Activated T-helper 1 cell treated with anti-CD3 and anti-CD28 coated beads, Interleukin-2, amount 50 U/mL, for 16 hours (primary cell): ENCODE data around the gene HMG20A.

Experiments
- DNase-seq, 2 donors: peaks; one replicate each; pipeline ENCODE4 v3.0.0-alpha.2; 2020; ENCODE audit warnings: low read depth in 1 of 2, low spot score in 1 of 2

HMG20A gene

GRCh38 chr15:77497110-77497737, 76.5 kb downstream of the HMG20A start:
- DNase-seq: no peak

- DNase-seq: no peak
Measured at GRCh38 chr15:77497942-77498361, 77.3 kb downstream of the HMG20A start.

GRCh38 chr15:77499087-77499760, 78.5 kb downstream of the HMG20A start:
- no peak for DNase-seq

- no peak for DNase-seq
Measured at GRCh38 chr15:77500989-77501388, 80.3 kb downstream of the HMG20A start.

- no peak for DNase-seq
Measured at GRCh38 chr15:77502379-77503095, 81.8 kb downstream of the HMG20A start.

GRCh38 chr15:77503240-77503639, 82.6 kb downstream of the HMG20A start:
- DNase-seq: no peak

- no peak for DNase-seq
Measured at GRCh38 chr15:77503764-77504163, 83.1 kb downstream of the HMG20A start.

- DNase-seq: no peak
Measured at GRCh38 chr15:77504306-77504705, 83.6 kb downstream of the HMG20A start.

GRCh38 chr15:77504871-77505270, 84.2 kb downstream of the HMG20A start:
- DNase-seq: no peak

GRCh38 chr15:77505556-77505955, 84.9 kb downstream of the HMG20A start:
- no peak for DNase-seq

GRCh38 chr15:77506311-77507142, 85.8 kb downstream of the HMG20A start:
- DNase-seq: no peak

- no peak for DNase-seq
Measured at GRCh38 chr15:77507143-77507897, 86.6 kb downstream of the HMG20A start.

GRCh38 chr15:77507911-77508310, 87.2 kb downstream of the HMG20A start:
- DNase-seq: no peak

GRCh38 chr15:77508541-77509243, 88.0 kb downstream of the HMG20A start:
- DNase-seq: no peak

GRCh38 chr15:77510066-77511057, 89.7 kb downstream of the HMG20A start:
- no peak for DNase-seq

- DNase-seq: no peak
Measured at GRCh38 chr15:77511869-77512268, 91.2 kb downstream of the HMG20A start.

- no peak for DNase-seq
Measured at GRCh38 chr15:77513226-77513625, 92.5 kb downstream of the HMG20A start.

- no peak for DNase-seq
Measured at GRCh38 chr15:77514641-77515402, 94.1 kb downstream of the HMG20A start.
